PFSK-1 (cell line): ENCODE data around the gene HYI.

ENCODE experiments used
- FOXP2 ChIP-seq: optimal IDR thresholded peaks from 2 replicates; pipeline ENCODE3; 2011; ENCODE audit warnings: borderline replicate concordance, control low read depth, inconsistent platforms; ENCODE audit not compliant: insufficient read depth; ENCODE audit errors: extremely low read length, extremely low read depth
- POLR2AphosphoS5 ChIP-seq: IDR thresholded peaks from 2 replicates; pipeline ENCODE4 v1.6.1; 2012; ENCODE audit warnings: low read depth, mild to moderate bottlenecking, control low read depth, low read length, moderate library complexity
- REST ChIP-seq, 2 experiments: IDR thresholded peaks; 2 replicates each; pipeline versions ENCODE4 v1.6.1 to v1.8.0; 2011 to 2012; ENCODE audit warnings: low read depth in 2 of 2, low read length in 2 of 2, control low read depth in 1 of 2, inconsistent platforms in 1 of 2, mild to moderate bottlenecking in 1 of 2, moderate library complexity in 1 of 2; ENCODE audit not compliant: insufficient read depth in 1 of 2
- SIN3A ChIP-seq: IDR thresholded peaks from 2 replicates; pipeline ENCODE4 v1.6.1; 2012; ENCODE audit warnings: mild to moderate bottlenecking, low read length, moderate library complexity, borderline replicate concordance; ENCODE audit not compliant: insufficient read depth
- TAF1 ChIP-seq: IDR thresholded peaks from 2 replicates; pipeline ENCODE4 v1.6.1; 2012; ENCODE audit warnings: low read length, control low read depth, borderline replicate concordance; ENCODE audit not compliant: insufficient read depth

HYI gene

DNA sequence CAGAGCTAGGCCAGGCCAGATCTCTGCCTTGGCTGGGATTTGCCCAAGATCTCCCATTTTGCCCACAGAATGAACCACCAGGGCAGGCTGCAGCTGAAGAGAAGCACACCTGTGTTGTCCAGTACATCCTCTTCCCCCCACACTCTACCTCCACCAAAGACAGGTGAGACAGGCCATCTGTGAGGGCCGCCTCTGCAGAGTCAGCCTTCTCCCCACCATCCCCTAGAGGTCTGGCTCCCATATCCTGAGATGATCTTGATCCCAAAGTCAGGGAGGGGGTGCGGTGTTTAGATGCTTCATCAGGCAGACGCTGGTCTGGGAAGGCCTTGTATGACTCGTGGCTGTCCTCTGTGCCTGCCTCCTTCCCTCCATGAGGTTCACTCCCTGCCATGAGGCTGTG is 28.7 kb downstream of the HYI start:
- TF ChIP-seq POLR2AphosphoS5 = no peak
- no peak for TF ChIP-seq SIN3A
- no peak for TF ChIP-seq REST (IDR thresholded peaks at IDR 0.05; ENCODE audit: insufficient read depth in 1 of 2, low read depth in 2 of 2, low read length in 2 of 2)
- no peak for TF ChIP-seq FOXP2
- no peak for TF ChIP-seq TAF1

GRCh38 chr1:43423672-43424550 is 29.8 kb downstream of the HYI start:
- TF ChIP-seq TAF1 (no peak), POLR2AphosphoS5 (no peak), SIN3A (no peak), REST (IDR thresholded peaks at IDR 0.05; ENCODE audit: insufficient read depth in 1 of 2, low read depth in 2 of 2, low read length in 2 of 2) (no peak), FOXP2 (no peak)

DNA sequence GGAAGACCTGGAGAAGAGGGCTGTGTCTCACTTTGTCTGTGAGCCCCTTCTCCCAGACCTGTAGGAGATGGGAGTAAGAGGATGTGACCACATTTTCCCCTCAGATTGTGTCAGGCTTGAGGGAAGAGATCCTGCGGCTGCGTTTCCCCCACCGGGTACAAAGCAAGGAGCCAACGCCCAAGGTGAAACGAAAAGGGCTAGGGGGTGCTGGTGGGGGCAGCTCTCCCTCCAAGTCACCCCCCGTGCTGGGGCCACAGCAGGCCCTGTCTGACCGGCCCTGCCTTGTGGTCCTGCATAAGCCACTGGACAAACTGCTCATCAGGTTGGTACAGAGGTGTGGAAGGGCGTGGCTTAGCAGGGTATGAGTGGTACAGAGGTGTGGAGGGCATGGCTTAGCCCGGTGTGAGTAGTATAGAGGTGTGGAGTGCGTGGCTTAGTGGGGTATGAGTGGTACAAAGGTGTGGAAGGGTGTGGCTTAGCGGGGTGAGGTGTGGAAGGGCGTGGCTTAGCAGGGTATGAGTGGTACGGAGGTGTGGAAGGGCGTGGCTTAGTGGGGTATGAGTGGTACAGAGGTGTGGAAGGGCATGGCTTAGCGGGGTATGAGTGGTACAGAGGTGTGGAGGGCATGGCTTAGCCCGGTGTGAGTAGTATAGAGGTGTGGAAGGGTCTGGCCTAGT is 30.6 kb downstream of the HYI start:
- no peak for TF ChIP-seq TAF1
- no peak for TF ChIP-seq FOXP2
- no peak for TF ChIP-seq REST (IDR thresholded peaks at IDR 0.05; ENCODE audit: insufficient read depth in 1 of 2, low read depth in 2 of 2, low read length in 2 of 2)
- no peak for TF ChIP-seq POLR2AphosphoS5
- no peak for TF ChIP-seq SIN3A

- TF ChIP-seq TAF1 (no peak), FOXP2 (no peak), REST (IDR thresholded peaks at IDR 0.05; ENCODE audit: insufficient read depth in 1 of 2, low read depth in 2 of 2, low read length in 2 of 2) (no peak), POLR2AphosphoS5 (no peak), SIN3A (no peak)
Measured at GRCh38 chr1:43421976-43422750, 31.6 kb downstream of the HYI start.
